Glutamatergic neuron (in vitro differentiated cells): Measurements from ENCODE around the gene GPR107. TPM values are rescaled to one million over a fixed set of nuclear protein-coding genes. Genes with fewer than 3 reads are reported as not detected.
"Not testable (repeated sequence)": the region's sequence is repeated elsewhere in the genome, so short reads cannot be mapped to it uniquely, and the experiment has no call there.

Source experiments
- DNase-seq: peaks from one replicate; pipeline ENCODE4 v3.0.0; 2022
- H3K27ac Mint-ChIP-seq: one replicate; pipeline ENCODE4 v1.8.0; 2020; ENCODE audit warnings: mild to moderate bottlenecking, mixed read lengths, inconsistent platforms; ENCODE audit not compliant: unreplicated experiment
- H3K27me3 Mint-ChIP-seq: one replicate; pipeline ENCODE4 v1.8.0; 2020; ENCODE audit warnings: mild to moderate bottlenecking, moderate library complexity, mixed read lengths, inconsistent platforms; ENCODE audit not compliant: unreplicated experiment
- H3K36me3 Mint-ChIP-seq: one replicate; pipeline ENCODE4 v1.8.0; 2020; ENCODE audit warnings: mild to moderate bottlenecking, mixed read lengths, inconsistent platforms; ENCODE audit not compliant: unreplicated experiment
- H3K4me1 Mint-ChIP-seq: one replicate; pipeline ENCODE4 v1.8.0; 2020; ENCODE audit warnings: mild to moderate bottlenecking, low read depth, mixed read lengths, inconsistent platforms; ENCODE audit not compliant: unreplicated experiment
- H3K4me3 Mint-ChIP-seq: one replicate; pipeline ENCODE4 v1.8.0; 2020; ENCODE audit warnings: mild to moderate bottlenecking, mixed read lengths, inconsistent platforms; ENCODE audit not compliant: unreplicated experiment
- H3K9me3 Mint-ChIP-seq: one replicate; pipeline ENCODE4 v1.8.0; 2020; ENCODE audit warnings: mild to moderate bottlenecking, moderate library complexity, mixed read lengths, inconsistent platforms; ENCODE audit not compliant: unreplicated experiment
- total RNA-seq: library from RNA; stranded (reverse); fragmentation: NEBNext Ultra II Directional; extraction: Animal tissue kit (Norgen Biotek cat#: 25700); gene quantifications from one replicate; pipeline ENCODE4 v1.2.1, GENCODE V29; 2021; ENCODE audit not compliant: unreplicated experiment
- TF ChIP-seq, protein P1 (sequence below): fragments of 200-600 bp; sonication (generic); IDR thresholded peaks from one replicate; pipeline ENCODE4 v1.5.0; 2021; ENCODE audit not compliant: partially characterized antibody, unreplicated experiment

GPR107 gene
- total RNA-seq, 1 donor from 2014 or later, result 48.2 TPM

DNA sequence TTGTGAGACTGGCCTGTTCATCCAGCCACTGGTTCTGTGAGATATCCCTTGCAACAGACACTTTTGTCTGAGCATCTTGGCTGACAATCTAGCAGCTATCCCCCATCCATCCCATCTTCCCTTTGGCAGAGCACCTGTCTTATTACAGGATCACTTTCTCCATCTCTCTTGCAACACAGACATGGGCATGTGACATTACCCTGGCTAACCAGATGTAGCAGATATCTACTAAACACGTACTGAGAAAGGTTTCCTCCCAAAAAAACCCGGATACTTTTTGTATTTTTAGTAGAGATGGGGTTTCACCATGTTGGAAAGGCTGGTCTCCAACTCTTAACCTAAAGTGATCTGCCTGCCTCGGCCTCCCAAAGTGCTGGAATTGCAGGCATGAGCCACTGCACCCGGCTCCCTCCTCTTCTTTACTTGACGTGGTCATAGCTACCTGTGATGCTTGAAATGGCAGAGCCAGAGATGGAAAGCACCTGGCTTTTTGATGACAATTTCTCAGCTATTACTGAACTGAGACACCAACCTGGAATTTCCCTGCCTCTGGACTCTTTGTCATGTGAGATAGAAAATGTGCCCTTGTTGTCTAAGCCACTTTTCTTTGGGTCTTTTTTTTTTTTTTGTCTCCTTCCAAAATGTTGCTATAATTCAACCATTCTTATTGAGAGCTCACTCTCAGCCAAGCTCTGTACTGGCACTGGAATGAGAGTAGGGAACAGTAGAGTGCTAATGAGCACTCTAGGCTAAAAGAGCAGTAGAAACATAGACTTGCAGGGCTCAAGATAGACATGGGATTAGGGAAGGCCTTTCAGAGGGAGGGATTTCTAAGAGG is 43.3 kb upstream of the GPR107 start:
- no peak for DNase-seq
- H3K27ac Mint-ChIP-seq, result no peak overlapping the region
- no peak overlapping the region for H3K4me3 Mint-ChIP-seq
- TF ChIP-seq, protein P1, sequence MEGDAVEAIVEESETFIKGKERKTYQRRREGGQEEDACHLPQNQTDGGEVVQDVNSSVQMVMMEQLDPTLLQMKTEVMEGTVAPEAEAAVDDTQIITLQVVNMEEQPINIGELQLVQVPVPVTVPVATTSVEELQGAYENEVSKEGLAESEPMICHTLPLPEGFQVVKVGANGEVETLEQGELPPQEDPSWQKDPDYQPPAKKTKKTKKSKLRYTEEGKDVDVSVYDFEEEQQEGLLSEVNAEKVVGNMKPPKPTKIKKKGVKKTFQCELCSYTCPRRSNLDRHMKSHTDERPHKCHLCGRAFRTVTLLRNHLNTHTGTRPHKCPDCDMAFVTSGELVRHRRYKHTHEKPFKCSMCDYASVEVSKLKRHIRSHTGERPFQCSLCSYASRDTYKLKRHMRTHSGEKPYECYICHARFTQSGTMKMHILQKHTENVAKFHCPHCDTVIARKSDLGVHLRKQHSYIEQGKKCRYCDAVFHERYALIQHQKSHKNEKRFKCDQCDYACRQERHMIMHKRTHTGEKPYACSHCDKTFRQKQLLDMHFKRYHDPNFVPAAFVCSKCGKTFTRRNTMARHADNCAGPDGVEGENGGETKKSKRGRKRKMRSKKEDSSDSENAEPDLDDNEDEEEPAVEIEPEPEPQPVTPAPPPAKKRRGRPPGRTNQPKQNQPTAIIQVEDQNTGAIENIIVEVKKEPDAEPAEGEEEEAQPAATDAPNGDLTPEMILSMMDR, result no peak
- peaks cover 4% of the 10 kb centered on the region for H3K4me1 Mint-ChIP-seq
- peaks cover 4% of the 10 kb centered on the region for H3K27me3 Mint-ChIP-seq
- peaks cover 8% of the 10 kb centered on the region for H3K36me3 Mint-ChIP-seq
- H3K9me3 Mint-ChIP-seq, result no peaks in the 10 kb centered on the region

DNA sequence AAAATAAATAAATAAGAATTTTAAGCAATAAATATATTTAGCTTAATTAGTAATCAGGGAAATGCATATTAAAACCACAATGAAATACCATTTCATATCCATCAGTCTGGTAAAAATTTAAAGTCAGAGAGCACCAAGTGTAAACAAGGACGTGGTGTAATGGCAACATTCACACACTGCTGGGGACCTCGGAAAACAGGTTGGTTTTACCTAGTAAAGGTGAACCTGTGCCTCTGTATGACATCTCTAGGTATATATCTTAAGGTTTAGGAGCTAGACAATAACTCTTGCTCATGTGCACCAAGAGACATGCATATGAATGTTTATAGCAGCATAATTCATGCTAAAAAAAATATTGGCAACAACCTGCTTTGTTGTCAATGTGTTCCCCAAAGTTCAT is 40.4 kb upstream of the GPR107 start:
- Mint-ChIP-seq H3K27me3 (peaks cover 2% of the 10 kb centered on the region), H3K36me3 (peaks cover 13% of the 10 kb centered on the region), H3K9me3 (no peaks in the 10 kb centered on the region), H3K4me1 (peaks cover 4% of the 10 kb centered on the region), H3K27ac (no peak overlapping the region), H3K4me3 (no peak overlapping the region)
- TF ChIP-seq, protein P1, result no peak
- DNase-seq, result no peak

DNA sequence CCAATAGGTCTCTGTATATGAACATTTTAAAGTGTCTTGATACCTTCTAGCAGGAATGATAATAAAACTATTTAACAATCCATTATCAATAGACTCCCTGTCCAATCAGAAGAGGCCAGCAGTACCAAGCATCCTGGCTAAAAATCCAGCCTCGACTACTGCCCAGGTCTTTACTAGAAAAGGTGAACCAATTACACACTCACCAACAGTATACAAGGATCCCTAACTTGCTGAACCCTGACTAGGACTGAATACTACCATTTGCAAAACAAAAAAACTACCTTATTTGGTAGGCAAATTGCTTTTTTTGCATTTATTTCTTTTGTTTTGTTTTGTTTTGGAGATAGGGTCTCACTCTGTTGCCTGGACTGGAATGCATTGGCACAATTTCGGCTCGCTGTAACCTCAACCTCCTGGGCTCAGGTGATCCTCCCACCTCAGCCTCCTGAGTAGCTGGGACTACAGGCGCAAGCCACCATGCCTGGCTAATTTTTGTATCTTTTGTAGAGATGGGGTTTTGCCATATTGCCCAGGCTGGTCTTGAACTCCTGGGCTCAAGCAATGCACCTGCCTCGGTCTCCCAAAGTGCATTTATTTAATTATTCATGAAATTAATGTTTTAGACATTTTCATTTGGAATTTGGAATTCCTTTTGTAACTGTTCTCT is 38.2 kb upstream of the GPR107 start:
- H3K4me1 Mint-ChIP-seq, result peaks cover under 1% of the 10 kb centered on the region
- peaks cover 2% of the 10 kb centered on the region for H3K27me3 Mint-ChIP-seq
- no peak overlapping the region for H3K4me3 Mint-ChIP-seq
- H3K27ac Mint-ChIP-seq, result no peak overlapping the region
- DNase-seq, result no peak
- H3K36me3 Mint-ChIP-seq, result peaks cover 13% of the 10 kb centered on the region
- H3K9me3 Mint-ChIP-seq, result no peaks in the 10 kb centered on the region
- TF ChIP-seq, protein P1, result no peak

DNA sequence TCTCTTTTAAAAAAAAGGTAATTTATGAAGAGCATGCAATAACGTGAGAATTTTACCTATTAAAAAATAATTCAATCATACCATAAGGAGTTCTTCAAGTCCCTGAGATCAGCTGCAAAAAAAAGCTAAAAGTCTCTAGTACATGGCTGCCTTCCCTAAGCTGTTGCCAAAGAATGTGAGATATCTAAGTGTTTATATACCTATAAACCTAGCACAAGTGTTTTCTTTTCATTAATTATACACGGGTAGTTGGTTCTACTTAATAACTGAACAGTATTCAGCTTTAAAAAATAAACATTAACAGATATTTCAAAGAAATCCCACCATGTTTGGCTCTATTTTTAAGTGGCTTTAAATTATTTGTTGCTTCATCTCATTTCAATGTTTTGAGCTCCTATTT is 36.6 kb upstream of the GPR107 start:
- Mint-ChIP-seq H3K9me3 (no peaks in the 10 kb centered on the region), H3K27me3 (no peaks in the 10 kb centered on the region), H3K4me1 (no peaks in the 10 kb centered on the region), H3K4me3 (no peak overlapping the region), H3K27ac (no peak overlapping the region), H3K36me3 (peaks cover 4% of the 10 kb centered on the region)
- DNase-seq, result no peak
- TF ChIP-seq, protein P1, result no peak

DNA sequence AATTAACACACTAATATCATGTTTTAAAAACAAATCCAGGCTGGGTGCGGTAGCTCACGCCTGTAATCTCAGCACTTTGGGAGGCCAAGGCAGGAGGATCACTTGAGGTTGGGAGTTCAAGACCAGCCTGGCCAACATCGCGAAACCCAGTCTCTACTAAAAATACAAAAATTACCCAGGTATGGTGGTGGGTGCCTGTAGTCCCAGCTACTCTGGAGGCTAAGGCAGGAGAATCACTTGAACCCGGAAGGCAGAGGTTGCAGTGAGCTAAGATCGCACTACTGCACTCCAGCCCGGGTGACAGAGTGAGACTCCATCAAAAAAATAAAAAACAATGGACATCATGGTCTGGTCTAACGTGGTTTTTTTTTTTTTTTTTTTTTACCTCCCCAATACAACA is 36.2 kb upstream of the GPR107 start:
- H3K4me1 Mint-ChIP-seq, H3K27me3 Mint-ChIP-seq, H3K27ac Mint-ChIP-seq, DNase-seq, H3K4me3 Mint-ChIP-seq, H3K36me3 Mint-ChIP-seq, H3K9me3 Mint-ChIP-seq: not testable (repeated sequence)
